Jurkat, Clone E6-1 (cell line): Measurements from ENCODE around the gene CDCA3.

Source experiments
- DNase-seq: peaks from one replicate; pipeline ENCODE4 v3.0.0-alpha.2; 2011; ENCODE audit warnings: low read depth, low spot score
- H3K4me3 ChIP-seq: 2 replicates; pipeline ENCODE4 v1.5.1; 2011; ENCODE audit warnings: mild to moderate bottlenecking, low read length, control low read depth, moderate library complexity

Gene CDCA3

GRCh38 chr12:6799147-6799546, 51.9 kb downstream of the CDCA3 start:
- no peak overlapping the region for H3K4me3 ChIP-seq
- no peak for DNase-seq
